ENCODE results near the gene TRIM63. TPM values are rescaled to one million over a fixed set of nuclear protein-coding genes. Genes with fewer than 3 reads are reported as not detected.

Gene TRIM63
- total RNA-seq, 1 experiment from 2014 or later: not detected

DNA sequence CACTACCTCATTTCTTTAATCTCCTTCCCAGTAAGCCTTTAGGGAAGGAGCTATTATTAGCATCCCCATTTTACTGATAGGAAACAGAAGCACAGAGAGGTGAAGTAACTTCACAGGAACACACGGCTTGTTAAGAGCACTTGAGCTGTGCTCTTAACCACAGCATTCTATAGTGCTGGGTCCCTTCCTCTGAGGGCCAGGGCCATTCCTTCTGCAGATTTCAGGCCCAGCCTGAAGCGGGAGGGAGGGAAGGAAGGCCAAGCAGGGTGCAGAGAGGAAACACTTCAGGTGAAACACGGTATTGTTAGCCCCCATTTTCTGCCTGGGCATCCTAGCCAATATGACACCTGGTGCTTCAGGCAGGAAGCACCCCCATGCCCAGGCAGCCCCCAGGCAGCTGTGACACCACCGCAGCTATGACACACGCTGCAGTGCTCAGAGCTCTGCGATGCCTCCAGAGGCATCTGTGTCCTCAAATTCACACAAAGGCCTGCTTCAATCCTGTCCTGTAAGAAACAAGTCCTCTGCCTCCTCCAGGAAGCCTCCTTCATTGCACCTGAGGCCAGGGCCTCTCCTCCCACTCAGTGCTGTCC lies 50.4 kb downstream of the TRIM63 start:
- Histone ChIP-seq H3K23ac (ENCODE audit: insufficient read length, low read depth, low read length) (no peak overlapping the region), H2BK15ac (ENCODE audit: low read depth, low read length) (no peak overlapping the region), H3K4ac (ENCODE audit: low read depth, low read length) (no peak overlapping the region), H3K27ac (ENCODE audit: insufficient read length, low read depth, low read length) (no peak overlapping the region), H2AK5ac (ENCODE audit: insufficient read length, low read length) (no peak overlapping the region), H3K9me3 (ENCODE audit: control insufficient read depth, low read depth, low read length) (no peaks in the 10 kb centered on the region), H3K79me2 (ENCODE audit: insufficient read depth, low read length) (no peaks in the 10 kb centered on the region), H3K27me3 (ENCODE audit: insufficient read depth, low read length) (no peaks in the 10 kb centered on the region), H2BK20ac (ENCODE audit: low read depth, low read length, poor library complexity, severe bottlenecking) (no peak overlapping the region), H2BK120ac (ENCODE audit: low read depth, low read length, poor library complexity, severe bottlenecking) (no peak overlapping the region), H3K14ac (ENCODE audit: insufficient read depth, low read length) (no peak overlapping the region), H3T11ph (ENCODE audit: low read length) (no peak overlapping the region), H3K56ac (ENCODE audit: insufficient read length, low read depth, low read length) (no peak overlapping the region), H2BK5ac (ENCODE audit: insufficient read length, low read length) (no peak overlapping the region), H4K20me1 (ENCODE audit: control insufficient read depth, insufficient read depth, insufficient read length) (no peaks in the 10 kb centered on the region), H3K23me2 (ENCODE audit: insufficient read length, low read depth, low read length, poor library complexity, severe bottlenecking) (no peaks in the 10 kb centered on the region), H3K4me2 (ENCODE audit: insufficient read depth, insufficient read length, low read length) (no peak overlapping the region), H2AFZ (ENCODE audit: low read length) (no peak overlapping the region), H3K18ac (ENCODE audit: insufficient read length, low read depth, low read length) (no peak overlapping the region), H3K79me1 (ENCODE audit: insufficient read depth, low read depth, low read length, poor library complexity, severe bottlenecking) (no peaks in the 10 kb centered on the region), H4K91ac (ENCODE audit: insufficient read length, low read depth, low read length) (no peak overlapping the region), H4K5ac (ENCODE audit: insufficient read length, low read depth, low read length) (no peak overlapping the region), H2BK12ac (ENCODE audit: insufficient read length, low read depth, low read length) (no peak overlapping the region), H3K9ac (ENCODE audit: extremely low read depth, insufficient read length, low read length) (no peak overlapping the region), H3K4me1 (ENCODE audit: insufficient read depth, low read length) (no peaks in the 10 kb centered on the region), H4K8ac (replicated peaks; ENCODE audit: insufficient read length, low read depth, low read length) (no peak overlapping the region)
- peak; percentile 46 for DNase-seq
- H3K4me1 Mint-ChIP-seq: peaks cover 14 to 32% of the 10 kb centered on the region in 2 experiments
- H3K4me3 Mint-ChIP-seq: no peak overlapping the region
- no peaks in the 10 kb centered on the region for H3K9me3 Mint-ChIP-seq
- WGBS (ENCODE audit: extremely low coverage, insufficient read length, low lambda C conversion rate): no CpG with 5 or more reads among the region's 6 CpGs
- no peak overlapping the region; a peak in 1 of 7 replicates for H3K27ac Mint-ChIP-seq
- TF ChIP-seq, protein P1, sequence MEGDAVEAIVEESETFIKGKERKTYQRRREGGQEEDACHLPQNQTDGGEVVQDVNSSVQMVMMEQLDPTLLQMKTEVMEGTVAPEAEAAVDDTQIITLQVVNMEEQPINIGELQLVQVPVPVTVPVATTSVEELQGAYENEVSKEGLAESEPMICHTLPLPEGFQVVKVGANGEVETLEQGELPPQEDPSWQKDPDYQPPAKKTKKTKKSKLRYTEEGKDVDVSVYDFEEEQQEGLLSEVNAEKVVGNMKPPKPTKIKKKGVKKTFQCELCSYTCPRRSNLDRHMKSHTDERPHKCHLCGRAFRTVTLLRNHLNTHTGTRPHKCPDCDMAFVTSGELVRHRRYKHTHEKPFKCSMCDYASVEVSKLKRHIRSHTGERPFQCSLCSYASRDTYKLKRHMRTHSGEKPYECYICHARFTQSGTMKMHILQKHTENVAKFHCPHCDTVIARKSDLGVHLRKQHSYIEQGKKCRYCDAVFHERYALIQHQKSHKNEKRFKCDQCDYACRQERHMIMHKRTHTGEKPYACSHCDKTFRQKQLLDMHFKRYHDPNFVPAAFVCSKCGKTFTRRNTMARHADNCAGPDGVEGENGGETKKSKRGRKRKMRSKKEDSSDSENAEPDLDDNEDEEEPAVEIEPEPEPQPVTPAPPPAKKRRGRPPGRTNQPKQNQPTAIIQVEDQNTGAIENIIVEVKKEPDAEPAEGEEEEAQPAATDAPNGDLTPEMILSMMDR (conservative IDR thresholded peaks at IDR 0.05): no peak
- H3K36me3 Mint-ChIP-seq (ENCODE audit: insufficient read depth in 1 of 3, low read depth in 3 of 3): no peaks in the 10 kb centered on the region
- H3K27me3 Mint-ChIP-seq (ENCODE audit: low read depth): peaks cover 3% of the 10 kb centered on the region; the same call in 1 of the 2 replicates
